Measurements from ENCODE around the gene COL5A2. TPM values are rescaled to one million over a fixed set of nuclear protein-coding genes. Genes with fewer than 3 reads are reported as not detected.

COL5A2 gene
- total RNA-seq, 2 experiments from 2014 or later = 0.37 to 0.72 TPM

GRCh38 chr2:189203177-189203799, 23.7 kb upstream of the COL5A2 start:
- H3K9me3 Mint-ChIP-seq = no peaks in the 10 kb centered on the region
- no peak overlapping the region for H3K4me3 Mint-ChIP-seq
- H3K27ac Mint-ChIP-seq = no peak overlapping the region
- no peaks in the 10 kb centered on the region for H3K36me3 Mint-ChIP-seq (ENCODE audit: low read depth)
- CTCF ChIA-PET = no interaction called here
- H3K4me1 Mint-ChIP-seq = peaks cover 6% of the 10 kb centered on the region
- no peaks in the 10 kb centered on the region for H3K27me3 Mint-ChIP-seq
- POLR2A ChIA-PET = no interaction called here
- no peak for DNase-seq

GRCh38 chr2:189199797-189200196, 20.2 kb upstream of the COL5A2 start:
- Mint-ChIP-seq H3K27me3 (no peaks in the 10 kb centered on the region), H3K9me3 (no peaks in the 10 kb centered on the region), H3K36me3 (ENCODE audit: low read depth) (no peaks in the 10 kb centered on the region), H3K4me3 (no peak overlapping the region), H3K27ac (no peak overlapping the region), H3K4me1 (peaks cover 6% of the 10 kb centered on the region)
- CTCF ChIA-PET = no interaction called here
- DNase-seq = no peak
- POLR2A ChIA-PET = no interaction called here

DNA sequence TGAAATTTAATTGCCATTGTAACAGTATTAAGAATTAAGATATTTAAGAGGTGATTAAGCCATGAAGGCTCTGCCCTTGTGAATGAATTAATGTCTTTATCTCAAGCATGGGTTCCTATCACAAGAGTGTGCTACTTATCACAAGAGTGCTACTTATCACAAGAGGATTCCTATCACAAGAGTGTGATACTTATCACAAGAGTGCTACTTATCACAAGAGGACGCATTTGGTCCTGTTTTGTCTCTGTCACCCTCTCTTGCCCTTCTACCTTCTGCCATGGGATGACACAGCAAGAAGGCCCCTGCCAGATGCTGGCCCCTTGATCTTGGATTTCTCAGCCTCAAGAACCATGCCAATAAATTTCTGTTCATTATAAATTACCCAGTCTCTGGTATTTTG, 13.2 kb upstream of the COL5A2 start:
- POLR2A ChIA-PET = no interaction called here
- H3K4me3 Mint-ChIP-seq = no peak overlapping the region

DNA sequence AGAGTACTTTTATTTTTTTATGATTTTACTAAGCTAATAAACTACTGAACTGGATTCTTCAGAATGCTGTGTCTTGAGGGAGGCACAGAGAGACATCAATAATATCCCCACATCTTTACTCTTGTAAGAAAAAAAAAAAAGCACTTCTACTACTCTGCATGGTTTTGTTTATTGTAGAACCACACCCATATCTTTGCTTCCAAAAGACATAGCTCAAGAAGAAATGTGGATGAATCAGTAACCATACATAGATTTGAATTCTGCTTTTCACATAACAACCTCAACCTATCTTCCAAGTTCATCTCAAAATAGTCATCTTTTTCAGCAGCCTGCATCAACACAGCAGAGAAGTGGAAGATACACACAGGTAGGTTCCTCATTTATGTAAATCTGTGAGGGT, 12.2 kb upstream of the COL5A2 start:
- no peaks in the 10 kb centered on the region for H3K36me3 Mint-ChIP-seq (ENCODE audit: low read depth)
- no peak overlapping the region for H3K27ac Mint-ChIP-seq
- no peaks in the 10 kb centered on the region for H3K27me3 Mint-ChIP-seq
- POLR2A ChIA-PET = no interaction called here
- no peaks in the 10 kb centered on the region for H3K4me1 Mint-ChIP-seq
- no peak overlapping the region for H3K4me3 Mint-ChIP-seq
- no peak for DNase-seq
- CTCF ChIA-PET = interaction anchor here (0.6 to 1.2 kb wide), 4 partner anchors 13 to 944 kb away, joined by 3 to 4 read pairs (median 4); partner anchors contain the start of gene COL5A2
- no peaks in the 10 kb centered on the region for H3K9me3 Mint-ChIP-seq

More for the DNA sequence above, 13.2 kb upstream of the COL5A2 start:
- no peaks in the 10 kb centered on the region for H3K27me3 Mint-ChIP-seq
- H3K4me1 Mint-ChIP-seq = no peaks in the 10 kb centered on the region
- no peak overlapping the region for H3K27ac Mint-ChIP-seq
- no peaks in the 10 kb centered on the region for H3K9me3 Mint-ChIP-seq
- CTCF ChIA-PET = interaction anchor here (1.2 kb wide), 1 partner anchor 23 kb away, joined by 3 read pairs; no protein-coding TSS in a partner anchor
- H3K36me3 Mint-ChIP-seq (ENCODE audit: low read depth) = no peaks in the 10 kb centered on the region
- no peak for DNase-seq

GRCh38 chr2:189190685-189191084, 11.1 kb upstream of the COL5A2 start:
- no peak for DNase-seq
- no peaks in the 10 kb centered on the region for H3K27me3 Mint-ChIP-seq
- no peak overlapping the region for H3K4me3 Mint-ChIP-seq
- CTCF ChIA-PET = interaction anchor here (0.6 to 1.1 kb wide), 2 partner anchors 25 to 117 kb away, joined by 3 read pairs; no protein-coding TSS in a partner anchor
- POLR2A ChIA-PET = no interaction called here
- no peaks in the 10 kb centered on the region for H3K36me3 Mint-ChIP-seq (ENCODE audit: low read depth)
- H3K27ac Mint-ChIP-seq = no peak overlapping the region
- H3K4me1 Mint-ChIP-seq = no peaks in the 10 kb centered on the region
- H3K9me3 Mint-ChIP-seq = no peaks in the 10 kb centered on the region

- Mint-ChIP-seq H3K36me3 (ENCODE audit: low read depth) (no peaks in the 10 kb centered on the region), H3K9me3 (no peaks in the 10 kb centered on the region), H3K4me1 (no peaks in the 10 kb centered on the region), H3K27ac (no peak overlapping the region), H3K27me3 (no peaks in the 10 kb centered on the region), H3K4me3 (no peak overlapping the region)
- CTCF ChIA-PET = no interaction called here
- no peak for DNase-seq
- POLR2A ChIA-PET = no interaction called here
These were observed 8.7 kb upstream of the COL5A2 start for GRCh38 chr2:189188115-189188805.

- peaks cover 16% of the 10 kb centered on the region for H3K27me3 Mint-ChIP-seq
- peaks cover 5% of the 10 kb centered on the region for H3K4me1 Mint-ChIP-seq
- H3K27ac Mint-ChIP-seq = no peak overlapping the region
- ChIA-PET POLR2A (no interaction called here), CTCF (no interaction called here)
- no peaks in the 10 kb centered on the region for H3K36me3 Mint-ChIP-seq (ENCODE audit: low read depth)
- no peaks in the 10 kb centered on the region for H3K9me3 Mint-ChIP-seq
- DNase-seq = no peak
- H3K4me3 Mint-ChIP-seq = no peak overlapping the region
These were observed 3.6 kb upstream of the COL5A2 start for GRCh38 chr2:189183170-189183569.

DNA sequence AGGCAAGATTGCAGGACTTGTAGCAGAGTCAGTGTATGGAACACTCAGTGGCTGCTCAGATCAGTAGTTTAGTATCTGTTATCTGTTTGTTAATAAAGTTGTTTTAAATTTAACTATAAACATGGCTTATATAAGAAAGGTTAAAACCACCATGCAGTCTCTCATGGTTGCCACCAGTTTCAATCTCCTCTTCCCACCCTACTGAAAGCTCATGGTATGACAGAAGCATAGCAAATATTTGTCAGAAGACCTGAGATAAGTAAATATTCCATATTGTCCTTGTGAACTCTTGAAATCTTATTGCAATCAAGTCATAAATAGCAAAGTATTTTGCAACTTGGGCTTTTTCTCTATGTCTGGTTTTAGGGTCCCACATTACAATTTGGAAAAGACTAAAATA, 2.1 kb upstream of the COL5A2 start:
- ChIA-PET POLR2A (no interaction called here), CTCF (no interaction called here)
- H3K36me3 Mint-ChIP-seq (ENCODE audit: low read depth) = no peaks in the 10 kb centered on the region
- H3K9me3 Mint-ChIP-seq = no peaks in the 10 kb centered on the region
- H3K4me3 Mint-ChIP-seq = no peak overlapping the region
- no peak overlapping the region for H3K27ac Mint-ChIP-seq
- peaks cover 5% of the 10 kb centered on the region for H3K4me1 Mint-ChIP-seq
- no peak for DNase-seq
- peaks cover 16% of the 10 kb centered on the region for H3K27me3 Mint-ChIP-seq

DNA sequence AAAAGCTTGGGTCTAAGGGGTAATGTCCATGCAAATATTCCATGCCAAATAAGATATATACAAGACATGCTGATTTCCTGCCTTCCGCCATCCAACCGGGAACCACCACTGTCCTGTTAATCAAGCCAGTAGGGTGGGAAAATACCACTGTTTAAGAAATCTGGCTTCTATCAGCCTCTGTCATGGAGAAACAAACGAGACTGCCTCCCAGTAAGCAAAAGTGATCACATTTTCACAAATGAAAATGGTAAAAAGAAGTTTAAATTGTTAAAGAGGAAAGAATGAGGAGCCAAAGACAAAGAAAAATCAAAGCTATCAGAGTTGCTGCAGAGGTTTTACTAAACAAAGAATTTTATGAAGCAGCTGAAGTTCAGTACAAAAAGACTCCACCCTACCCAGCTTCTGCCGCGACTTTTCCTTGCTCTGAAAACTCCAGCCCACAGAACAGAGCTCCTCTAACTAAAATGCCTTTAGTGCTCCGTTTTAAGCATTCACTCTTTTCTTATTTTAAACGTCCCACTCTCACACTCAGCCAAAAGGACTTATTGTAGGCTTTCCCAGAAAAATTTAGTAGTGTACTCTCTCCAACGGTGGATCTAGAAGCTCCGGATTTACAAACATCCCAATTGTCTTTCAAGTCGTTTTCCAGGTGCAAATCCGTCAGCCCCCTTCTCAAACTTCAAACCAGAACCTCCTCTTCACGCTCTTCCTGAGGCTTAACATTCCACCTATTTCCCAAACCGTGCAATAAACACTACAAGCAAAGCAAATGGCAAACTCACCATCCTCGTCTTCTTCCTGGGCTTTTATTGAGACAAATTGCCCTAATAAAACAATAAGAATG, 613 bp downstream of the COL5A2 start:
- DNase-seq = no peak
- no peak overlapping the region for H3K4me3 Mint-ChIP-seq
- H3K4me1 Mint-ChIP-seq = peaks cover 5% of the 10 kb centered on the region
- peaks cover 16% of the 10 kb centered on the region for H3K27me3 Mint-ChIP-seq
- H3K9me3 Mint-ChIP-seq = no peaks in the 10 kb centered on the region
- no peak overlapping the region for H3K27ac Mint-ChIP-seq
- no peaks in the 10 kb centered on the region for H3K36me3 Mint-ChIP-seq (ENCODE audit: low read depth)
- POLR2A ChIA-PET = no interaction called here
- CTCF ChIA-PET = interaction anchor here (0.6 to 1.6 kb wide), 3 partner anchors 12 to 100 kb away, joined by 3 read pairs; no protein-coding TSS in a partner anchor

DNA sequence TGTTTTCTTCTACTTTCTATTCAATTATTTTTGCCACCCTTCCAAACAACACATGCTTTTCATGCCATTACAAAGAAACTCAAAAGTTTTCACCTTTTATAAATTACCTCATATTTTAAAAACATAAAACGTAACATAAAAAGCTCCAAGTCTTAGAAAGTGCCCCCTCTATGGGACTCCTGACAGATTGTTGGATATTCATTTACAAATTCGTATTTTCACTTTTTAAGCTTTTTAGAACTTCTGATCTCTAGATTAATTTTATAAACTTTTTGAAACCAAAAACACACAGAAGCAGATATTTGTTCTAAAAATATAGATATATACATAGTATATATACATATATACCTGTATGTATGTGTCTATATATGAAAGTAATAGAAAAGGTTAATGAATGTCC, 1.5 kb downstream of the COL5A2 start:
- no peak for DNase-seq
- no peaks in the 10 kb centered on the region for H3K9me3 Mint-ChIP-seq
- CTCF ChIA-PET = interaction anchor here (1.6 kb wide), 1 partner anchor 30 kb away, joined by 3 read pairs; no protein-coding TSS in a partner anchor
- POLR2A ChIA-PET = no interaction called here
- no peaks in the 10 kb centered on the region for H3K36me3 Mint-ChIP-seq (ENCODE audit: low read depth)
- no peak overlapping the region for H3K4me3 Mint-ChIP-seq
- peaks cover 5% of the 10 kb centered on the region for H3K4me1 Mint-ChIP-seq
- H3K27me3 Mint-ChIP-seq = peaks cover 15% of the 10 kb centered on the region
- H3K27ac Mint-ChIP-seq = no peak overlapping the region

DNA sequence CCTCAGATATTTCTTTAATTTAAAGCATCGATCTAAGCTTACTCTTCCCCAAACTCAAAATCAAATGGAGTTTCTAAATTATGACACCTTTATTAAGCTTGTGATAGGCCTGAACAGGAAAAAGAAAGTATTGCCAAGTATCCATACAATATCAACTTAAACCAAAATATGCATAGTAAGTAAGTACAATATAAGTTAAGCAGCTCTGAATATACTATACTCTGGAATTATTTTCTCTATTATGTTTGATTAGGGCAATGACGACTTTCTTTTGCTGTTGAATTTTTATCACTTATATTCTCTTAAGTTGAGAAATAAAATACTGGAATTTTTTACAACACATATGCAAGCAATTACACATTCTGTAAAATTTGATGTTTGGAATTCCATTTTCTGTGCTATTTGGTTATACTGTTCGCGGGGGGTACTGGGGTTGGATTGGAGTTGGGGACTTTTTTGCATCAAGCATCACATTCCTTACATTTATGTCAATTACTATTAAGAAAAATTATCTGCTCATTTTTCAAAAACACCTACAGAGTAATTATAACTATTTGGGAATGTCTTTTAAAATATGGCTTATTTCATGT, 2.2 kb downstream of the COL5A2 start:
- Mint-ChIP-seq H3K4me1 (peaks cover 5% of the 10 kb centered on the region), H3K36me3 (ENCODE audit: low read depth) (no peaks in the 10 kb centered on the region), H3K9me3 (no peaks in the 10 kb centered on the region), H3K4me3 (no peak overlapping the region), H3K27ac (no peak overlapping the region), H3K27me3 (peaks cover 13% of the 10 kb centered on the region)
- no peak for DNase-seq
- CTCF ChIA-PET = interaction anchor here (1.6 kb wide), 1 partner anchor 29 kb away, joined by 3 read pairs; no protein-coding TSS in a partner anchor
- POLR2A ChIA-PET = no interaction called here

- Mint-ChIP-seq H3K4me1 (peaks cover 5% of the 10 kb centered on the region), H3K27ac (no peak overlapping the region), H3K36me3 (ENCODE audit: low read depth) (no peaks in the 10 kb centered on the region), H3K9me3 (no peaks in the 10 kb centered on the region), H3K4me3 (no peak overlapping the region), H3K27me3 (peaks cover 13% of the 10 kb centered on the region)
- DNase-seq = no peak
- ChIA-PET CTCF (interaction anchor here (0.6 kb wide), 1 partner anchor 1455 kb away, joined by 3 read pairs; no protein-coding TSS in a partner anchor), POLR2A (no interaction called here)
These were observed 3.0 kb downstream of the COL5A2 start for GRCh38 chr2:189176516-189176915.
